ENCODE data around the gene TEX12. TPM values are rescaled to one million over a fixed set of nuclear protein-coding genes. Genes with fewer than 3 reads are reported as not detected.

The TEX12 gene
- total RNA-seq, 1 donor from 2014 or later = not detected

- no peaks in the 10 kb centered on the region for H3K9me3 Mint-ChIP-seq
- TF ChIP-seq CTCF (conservative IDR thresholded peaks at IDR 0.05) = no peak
- H3K27ac Mint-ChIP-seq (ENCODE audit: unreplicated experiment) = no peak overlapping the region
- no peaks in the 10 kb centered on the region for H3K36me3 Mint-ChIP-seq (ENCODE audit: low read depth)
- no peaks in the 10 kb centered on the region for H3K4me1 Mint-ChIP-seq
- no peak overlapping the region for H3K4me3 Mint-ChIP-seq
- H3K27me3 Mint-ChIP-seq (ENCODE audit: low read depth) = no peaks in the 10 kb centered on the region
- no peak for DNase-seq (ENCODE audit: low read depth, low spot score)
Measured at GRCh38 chr11:112128483-112129121, 38.6 kb upstream of the TEX12 start.

- H3K9me3 Mint-ChIP-seq = no peaks in the 10 kb centered on the region
- no peak overlapping the region for H3K27ac Mint-ChIP-seq (ENCODE audit: unreplicated experiment)
- TF ChIP-seq CTCF (conservative IDR thresholded peaks at IDR 0.05) = no peak
- H3K36me3 Mint-ChIP-seq (ENCODE audit: low read depth) = no peaks in the 10 kb centered on the region
- H3K27me3 Mint-ChIP-seq (ENCODE audit: low read depth) = no peaks in the 10 kb centered on the region
- no peaks in the 10 kb centered on the region for H3K4me1 Mint-ChIP-seq
- DNase-seq (ENCODE audit: low read depth, low spot score) = no peak
- H3K4me3 Mint-ChIP-seq = no peak overlapping the region
Measured at GRCh38 chr11:112129656-112130055, 37.5 kb upstream of the TEX12 start.

GRCh38 chr11:112132737-112133136 is 34.4 kb upstream of the TEX12 start:
- Mint-ChIP-seq H3K4me1 (no peaks in the 10 kb centered on the region), H3K36me3 (ENCODE audit: low read depth) (no peaks in the 10 kb centered on the region), H3K27me3 (ENCODE audit: low read depth) (no peaks in the 10 kb centered on the region), H3K9me3 (no peaks in the 10 kb centered on the region), H3K27ac (ENCODE audit: unreplicated experiment) (no peak overlapping the region), H3K4me3 (no peak overlapping the region)
- DNase-seq (ENCODE audit: low read depth, low spot score) = no peak
- TF ChIP-seq CTCF (conservative IDR thresholded peaks at IDR 0.05) = no peak

GRCh38 chr11:112134473-112134872 is 32.7 kb upstream of the TEX12 start:
- no peak for TF ChIP-seq CTCF (conservative IDR thresholded peaks at IDR 0.05)
- H3K27ac Mint-ChIP-seq (ENCODE audit: unreplicated experiment) = no peak overlapping the region
- peaks cover 2% of the 10 kb centered on the region for H3K9me3 Mint-ChIP-seq

GRCh38 chr11:112143597-112143996 is 23.6 kb upstream of the TEX12 start:
- H3K27ac Mint-ChIP-seq (ENCODE audit: unreplicated experiment) = no peak overlapping the region
- no peaks in the 10 kb centered on the region for H3K36me3 Mint-ChIP-seq (ENCODE audit: low read depth)
- no peak for DNase-seq (ENCODE audit: low read depth, low spot score)
- peaks cover 7% of the 10 kb centered on the region for H3K9me3 Mint-ChIP-seq
- no peaks in the 10 kb centered on the region for H3K27me3 Mint-ChIP-seq (ENCODE audit: low read depth)
- H3K4me1 Mint-ChIP-seq = no peaks in the 10 kb centered on the region
- no peak overlapping the region for H3K4me3 Mint-ChIP-seq
- TF ChIP-seq CTCF (conservative IDR thresholded peaks at IDR 0.05) = no peak

More at GRCh38 chr11:112134473-112134872, 32.7 kb upstream of the TEX12 start:
- DNase-seq (ENCODE audit: low read depth, low spot score) = no peak
- Mint-ChIP-seq H3K4me3 (no peak overlapping the region), H3K36me3 (ENCODE audit: low read depth) (no peaks in the 10 kb centered on the region), H3K27me3 (ENCODE audit: low read depth) (no peaks in the 10 kb centered on the region), H3K4me1 (no peaks in the 10 kb centered on the region)
